GM19452 (cell line): ENCODE results near the gene MLEC.

Source experiments
- ATAC-seq: cut with Tn5 transposase; IDR thresholded peaks from one replicate; pipeline ENCODE4 v1.9.1; 2021; ENCODE audit not compliant: unreplicated experiment

Gene MLEC

GRCh38 chr12:120690083-120690450, 3.1 kb downstream of the MLEC start:
- no peak for ATAC-seq

- ATAC-seq, result no peak
These were observed 4.0 kb downstream of the MLEC start for GRCh38 chr12:120690978-120691377.

- no peak for ATAC-seq
These were observed 5.6 kb downstream of the MLEC start for GRCh38 chr12:120692524-120693033.

- no peak for ATAC-seq
These were observed 6.9 kb downstream of the MLEC start for GRCh38 chr12:120693848-120694247.

GRCh38 chr12:120696626-120697025, 9.7 kb downstream of the MLEC start:
- no peak for ATAC-seq

GRCh38 chr12:120697344-120697743, 10.4 kb downstream of the MLEC start:
- ATAC-seq, result no peak

GRCh38 chr12:120698665-120699064, 11.7 kb downstream of the MLEC start:
- no peak for ATAC-seq

GRCh38 chr12:120699553-120699952, 12.6 kb downstream of the MLEC start:
- no peak for ATAC-seq

- no peak for ATAC-seq
These were observed 13.9 kb downstream of the MLEC start for GRCh38 chr12:120700886-120701285.

- no peak for ATAC-seq
These were observed 15.7 kb downstream of the MLEC start for GRCh38 chr12:120702637-120703036.

- no peak for ATAC-seq
These were observed 16.5 kb downstream of the MLEC start for GRCh38 chr12:120703311-120703942.

- ATAC-seq, result no peak
These were observed 18.7 kb downstream of the MLEC start for GRCh38 chr12:120705618-120706017.

GRCh38 chr12:120706029-120706428, 19.1 kb downstream of the MLEC start:
- no peak for ATAC-seq

- no peak for ATAC-seq
These were observed 21.7 kb downstream of the MLEC start for GRCh38 chr12:120708651-120709050.

- ATAC-seq, result peak; percentile 57
These were observed 23.3 kb downstream of the MLEC start, which contains the start of gene UNC119B for GRCh38 chr12:120710031-120710804. TSS of gene UNC119B (plus strand) at chr12:120710458. CDS start at chr12:120710475, 17 bp downstream.

GRCh38 chr12:120710805-120711296, 23.9 kb downstream of the MLEC start:
- ATAC-seq, result no peak

GRCh38 chr12:120711411-120711810, 24.5 kb downstream of the MLEC start:
- ATAC-seq, result no peak

- no peak for ATAC-seq
These were observed 25.7 kb downstream of the MLEC start for GRCh38 chr12:120712610-120713009.

- no peak for ATAC-seq
These were observed 27.0 kb downstream of the MLEC start for GRCh38 chr12:120713861-120714482.

GRCh38 chr12:120718055-120718454, 31.1 kb downstream of the MLEC start:
- ATAC-seq, result no peak

GRCh38 chr12:120719072-120719471, 32.1 kb downstream of the MLEC start:
- no peak for ATAC-seq
